A673 (cell line): Measurements from ENCODE around the gene WNK4.

Experiments
- EZH2 ChIP-seq: fragments of 200-600 bp; sonication (generic); IDR thresholded peaks from 2 replicates; pipeline ENCODE4 v1.6.1; 2017; ENCODE audit warnings: borderline replicate concordance, low read depth, mild to moderate bottlenecking, mixed read lengths, antibody characterized with exemption, low read length; ENCODE audit not compliant: poor library complexity, severe bottlenecking
- TF ChIP-seq, protein P1 (sequence below): fragments of 300-800, 200-600 bp; sonication (generic); conservative IDR thresholded peaks from 2 replicates; pipeline ENCODE4 v1.5.1; 2017; ENCODE audit warnings: low read depth, mild to moderate bottlenecking, antibody characterized with exemption, low read length, moderate library complexity, mixed read lengths

DNA sequence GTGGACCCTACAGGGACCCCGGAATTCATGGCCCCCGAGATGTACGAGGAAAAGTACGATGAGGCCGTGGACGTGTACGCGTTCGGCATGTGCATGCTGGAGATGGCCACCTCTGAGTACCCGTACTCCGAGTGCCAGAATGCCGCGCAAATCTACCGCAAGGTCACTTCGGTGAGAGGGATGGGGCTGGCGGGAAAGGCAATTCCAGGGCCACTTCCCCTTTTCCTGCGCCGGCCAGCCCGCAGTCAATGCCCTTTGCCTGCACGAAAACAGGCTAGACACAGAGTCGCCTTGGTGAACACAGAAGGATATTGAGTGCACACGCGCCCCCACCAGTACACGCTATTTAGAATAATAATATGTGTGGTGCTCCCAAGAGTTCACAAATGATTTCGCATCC, 4.0 kb downstream of the WNK4 start:
- TF ChIP-seq, protein P1, sequence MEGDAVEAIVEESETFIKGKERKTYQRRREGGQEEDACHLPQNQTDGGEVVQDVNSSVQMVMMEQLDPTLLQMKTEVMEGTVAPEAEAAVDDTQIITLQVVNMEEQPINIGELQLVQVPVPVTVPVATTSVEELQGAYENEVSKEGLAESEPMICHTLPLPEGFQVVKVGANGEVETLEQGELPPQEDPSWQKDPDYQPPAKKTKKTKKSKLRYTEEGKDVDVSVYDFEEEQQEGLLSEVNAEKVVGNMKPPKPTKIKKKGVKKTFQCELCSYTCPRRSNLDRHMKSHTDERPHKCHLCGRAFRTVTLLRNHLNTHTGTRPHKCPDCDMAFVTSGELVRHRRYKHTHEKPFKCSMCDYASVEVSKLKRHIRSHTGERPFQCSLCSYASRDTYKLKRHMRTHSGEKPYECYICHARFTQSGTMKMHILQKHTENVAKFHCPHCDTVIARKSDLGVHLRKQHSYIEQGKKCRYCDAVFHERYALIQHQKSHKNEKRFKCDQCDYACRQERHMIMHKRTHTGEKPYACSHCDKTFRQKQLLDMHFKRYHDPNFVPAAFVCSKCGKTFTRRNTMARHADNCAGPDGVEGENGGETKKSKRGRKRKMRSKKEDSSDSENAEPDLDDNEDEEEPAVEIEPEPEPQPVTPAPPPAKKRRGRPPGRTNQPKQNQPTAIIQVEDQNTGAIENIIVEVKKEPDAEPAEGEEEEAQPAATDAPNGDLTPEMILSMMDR, result no peak
- TF ChIP-seq EZH2, result no peak
